Ovary (tissue), 9 donors: ENCODE measurements around the gene LARP6. TPM values are rescaled to one million over a fixed set of nuclear protein-coding genes. Genes with fewer than 3 reads are reported as not detected.
"Not testable (repeated sequence)": the region's sequence is repeated elsewhere in the genome, so short reads cannot be mapped to it uniquely, and the experiment has no call there.

Experiments used
- DNase-seq, 5 donors: peaks; one replicate each; pipeline ENCODE4 v3.0.0-alpha.2; 2019 to 2020
- H3K27ac ChIP-seq, 2 donors: fragments of 200-600 bp; one replicate each; pipeline versions ENCODE4 v1.5.1 to v1.8.0; 2019 to 2022
- H3K27me3 ChIP-seq: fragments of 200-600 bp; one replicate; pipeline ENCODE4 v1.8.0; 2022
- H3K36me3 ChIP-seq: fragments of 200-600 bp; sonication (generic); one replicate; pipeline ENCODE4 v1.5.1; 2019
- H3K4me1 ChIP-seq: one replicate; pipeline ENCODE4 v1.8.1; 2013; ENCODE audit warnings: mild to moderate bottlenecking, moderate library complexity; ENCODE audit not compliant: insufficient read depth
- H3K4me3 ChIP-seq: fragments of 200-600 bp; sonication (generic); one replicate; pipeline ENCODE4 v1.5.1; 2017
- H3K9me3 ChIP-seq, 2 donors: fragments of 200-600 bp in 1 of 2; sonication (generic) in 1 of 2; one replicate each; pipeline versions ENCODE4 v1.5.1 to v1.8.1; 2013 to 2019; ENCODE audit warnings: mild to moderate bottlenecking in 1 of 2, moderate library complexity in 1 of 2
- EP300 ChIP-seq: sonication (generic); formaldehyde crosslinking; IDR thresholded peaks from one replicate; pipeline ENCODE4 v1.6.1; 2017; ENCODE audit warnings: antibody characterized with exemption
- POLR2A ChIP-seq: fragments of 450-650 bp; IDR thresholded peaks from one replicate; pipeline ENCODE4 v1.6.1; 2017; ENCODE audit warnings: antibody characterized with exemption, mild to moderate bottlenecking, moderate library complexity
- whole genome bisulfite sequencing, 3 donors: extraction: QIAGEN DNeasy Blood & Tissue Kit in 1 of 3; methylation state at CpG; one replicate each; pipeline versions ENCODE4 v1.1.5 to v1.1.7; 2013 to 2017; 5-methylcytosine and 5-hydroxymethylcytosine counted together
- intact Hi-C, 4 donors: fragments of 100-400 bp; cut with DNase I; formaldehyde crosslinking; loops; one replicate each; pipeline versions ENCODE4 v1.11.0 to v1.15.1; 2022 to 2023
- polyA plus RNA-seq, 2 donors: library from polyadenylated mRNA; stranded (reverse); fragments of 200-250 nt in 1 of 2; fragments of 350-450 nt in 1 of 2; fragmentation: Illumina TruSeq in 1 of 2; extraction: RNeasy Lipid Tissue Mini Kit (QIAGEN cat#74804) in 1 of 2; gene quantifications; one replicate each; pipeline ENCODE4 v1.2.3, GENCODE V29; 2013 to 2014
- total RNA-seq, 7 donors: library from RNA; depleted of rRNA in 2 of 7; stranded (reverse); fragments of >200 nt in 2 of 7; fragmentation: NEBNext Ultra II Directional in 3 of 7; extraction: Animal tissue kit (Norgen Biotek cat#: 25700) in 3 of 7; gene quantifications; one replicate each; pipeline versions ENCODE4 v1.1.0 to v1.2.4, GENCODE V29; 2016 to 2023
- TF ChIP-seq, protein P1 (sequence below), 3 donors: fragments of 450-650 bp in 2 of 3; fragments of 200-600 bp in 1 of 3; IDR thresholded peaks; one replicate each; pipeline versions ENCODE4 v1.5.1 to v1.8.0; 2016 to 2022; ENCODE audit warnings: antibody characterized with exemption in 3 of 3, mild to moderate bottlenecking in 1 of 3
- donor health status: DM: no; HTN: no; CAD: no; lungs with moderate emphysema.
- donor health status: DM: no; HTN: no; CAD: no.
- donor health status: Bipolar disorder and iron deficiency.
- donor health status: DM: yes; HTN: yes; CAD: no.
- donor health status: DM: no; HTN: no; CAD: no.
- donor health status: DM: yes; HTN: yes; CAD: no.

LARP6 gene
- total and polyA plus RNA-seq, 9 donors: 13.4 to 61.7 (median 31.9) TPM

- no peaks in the 10 kb centered on the region for H3K27me3 ChIP-seq
- no peak for DNase-seq
Measured at GRCh38 chr15:70863450-70864218, 9.7 kb upstream of the LARP6 start.

GRCh38 chr15:70859998-70860397 is 6.0 kb upstream of the LARP6 start:
- no peaks in the 10 kb centered on the region for H3K9me3 ChIP-seq
- WGBS, 3 donors: 85 to 90% (median 85%) methylated on average over 10 to 11 of the region's 11 CpGs
- no peak overlapping the region for H3K27ac ChIP-seq
- DNase-seq: no peak
- intact Hi-C loops: loop anchor here in 1 of 4 donors (5.0 kb wide), 1 partner anchor 33 kb away; no protein-coding TSS in a partner anchor
- H3K4me1 ChIP-seq: peaks cover 12% of the 10 kb centered on the region
- H3K36me3 ChIP-seq: no peaks in the 10 kb centered on the region
- no peak overlapping the region for H3K4me3 ChIP-seq
- no peaks in the 10 kb centered on the region for H3K27me3 ChIP-seq
- TF ChIP-seq, protein P1, sequence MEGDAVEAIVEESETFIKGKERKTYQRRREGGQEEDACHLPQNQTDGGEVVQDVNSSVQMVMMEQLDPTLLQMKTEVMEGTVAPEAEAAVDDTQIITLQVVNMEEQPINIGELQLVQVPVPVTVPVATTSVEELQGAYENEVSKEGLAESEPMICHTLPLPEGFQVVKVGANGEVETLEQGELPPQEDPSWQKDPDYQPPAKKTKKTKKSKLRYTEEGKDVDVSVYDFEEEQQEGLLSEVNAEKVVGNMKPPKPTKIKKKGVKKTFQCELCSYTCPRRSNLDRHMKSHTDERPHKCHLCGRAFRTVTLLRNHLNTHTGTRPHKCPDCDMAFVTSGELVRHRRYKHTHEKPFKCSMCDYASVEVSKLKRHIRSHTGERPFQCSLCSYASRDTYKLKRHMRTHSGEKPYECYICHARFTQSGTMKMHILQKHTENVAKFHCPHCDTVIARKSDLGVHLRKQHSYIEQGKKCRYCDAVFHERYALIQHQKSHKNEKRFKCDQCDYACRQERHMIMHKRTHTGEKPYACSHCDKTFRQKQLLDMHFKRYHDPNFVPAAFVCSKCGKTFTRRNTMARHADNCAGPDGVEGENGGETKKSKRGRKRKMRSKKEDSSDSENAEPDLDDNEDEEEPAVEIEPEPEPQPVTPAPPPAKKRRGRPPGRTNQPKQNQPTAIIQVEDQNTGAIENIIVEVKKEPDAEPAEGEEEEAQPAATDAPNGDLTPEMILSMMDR (IDR thresholded peaks at IDR 0.05): no peak
- TF ChIP-seq EP300 (no peak), POLR2A (no peak)

More at GRCh38 chr15:70863450-70864218, 9.7 kb upstream of the LARP6 start:
- intact Hi-C loops: loop anchor here in 1 of 4 donors (5.0 kb wide), 1 partner anchor 36 kb away; no protein-coding TSS in a partner anchor
- Histone ChIP-seq H3K4me1 (peaks cover 10% of the 10 kb centered on the region), H3K4me3 (no peak overlapping the region), H3K36me3 (no peaks in the 10 kb centered on the region), H3K9me3 (no peaks in the 10 kb centered on the region), H3K27ac (no peak overlapping the region)
- 60 to 78% (median 66%) methylated on average over 4 of the region's 4 CpGs for WGBS, 3 donors
- TF ChIP-seq EP300: no peak
- TF ChIP-seq, protein P1 (IDR thresholded peaks at IDR 0.05): no peak
- no peak for TF ChIP-seq POLR2A

- peaks cover 12% of the 10 kb centered on the region for H3K4me1 ChIP-seq
- no peaks in the 10 kb centered on the region for H3K27me3 ChIP-seq
- TF ChIP-seq EP300 (no peak), POLR2A (no peak)
- TF ChIP-seq, protein P1 (IDR thresholded peaks at IDR 0.05): no peak
- no peak for DNase-seq
- no peaks in the 10 kb centered on the region for H3K9me3 ChIP-seq
- no peak overlapping the region for H3K4me3 ChIP-seq
- intact Hi-C loops: no loop called here
- 89 to 93% (median 92%) methylated on average over 13 to 14 of the region's 14 CpGs for WGBS, 3 donors
- no peak overlapping the region for H3K27ac ChIP-seq
- no peaks in the 10 kb centered on the region for H3K36me3 ChIP-seq
Measured at GRCh38 chr15:70859322-70859908, 5.5 kb upstream of the LARP6 start.

GRCh38 chr15:70858614-70859321 is 4.8 kb upstream of the LARP6 start:
- Histone ChIP-seq H3K4me1 (peaks cover 12% of the 10 kb centered on the region), H3K27ac (peak overlapping the region in 1 of 2 donors; percentile 5)
- DNase-seq, H3K4me3 ChIP-seq, H3K9me3 ChIP-seq, intact Hi-C loops, H3K36me3 ChIP-seq, H3K27me3 ChIP-seq: not testable (repeated sequence)
- 88 to 93% (median 90%) methylated on average over 9 of the region's 9 CpGs for WGBS, 3 donors
